H7 (cell line): Measurements from ENCODE around the gene LTBP4. TPM values are rescaled to one million over a fixed set of nuclear protein-coding genes. Genes with fewer than 3 reads are reported as not detected.
A peak's percentile ranks its signal among the peaks of the same experiment; 100 is the strongest.
"Not testable (repeated sequence)": the region's sequence is repeated elsewhere in the genome, so short reads cannot be mapped to it uniquely, and the experiment has no call there.

Source experiments
- DNase-seq: peaks from one replicate; pipeline ENCODE4 v3.0.0; 2012
- H3K27me3 ChIP-seq: 2 replicates; pipeline ENCODE4 v1.6.0; 2011; ENCODE audit warnings: mild to moderate bottlenecking, low read length; ENCODE audit not compliant: control insufficient read depth, insufficient read depth
- H3K36me3 ChIP-seq: replicated peaks from 2 replicates; pipeline ENCODE4 v1.5.1; 2011; ENCODE audit warnings: low read length; ENCODE audit not compliant: control insufficient read depth, insufficient read depth
- H3K4me3 ChIP-seq: 2 replicates; pipeline ENCODE4 v1.5.1; 2011; ENCODE audit warnings: low read depth, mild to moderate bottlenecking, control low read depth, low read length, moderate library complexity; ENCODE audit not compliant: insufficient read depth
- total RNA-seq: library from RNA; depleted of rRNA; stranded (reverse); fragments of >200 nt; shearing (Covaris generic); gene quantifications from 2 replicates; pipeline ENCODE4 v1.2.3, GENCODE V29; 2014; rRNA removed

LTBP4 gene
- 54.6 and 83.1 TPM in 2 replicates for total RNA-seq

- H3K27me3 ChIP-seq = peaks cover 67% of the 10 kb centered on the region
- peak within 1 kb of the TSS; percentile 36 for H3K4me3 ChIP-seq
- no peaks in the 10 kb centered on the region for H3K36me3 ChIP-seq
- no peak for DNase-seq
These were observed at the start of gene LTBP4 for GRCh38 chr19:40601134-40601974. Gene LTBP4 (plus strand): TSS chr19:40601369. CDS start chr19:40601388, 19 bp downstream.

- Histone ChIP-seq H3K27me3 (peaks cover 49% of the 10 kb centered on the region), H3K36me3 (no peaks in the 10 kb centered on the region), H3K4me3 (no peak overlapping the region)
These were observed 48.3 kb upstream of the LTBP4 start for GRCh38 chr19:40552848-40553247.

GRCh38 chr19:40553885-40554857 is 47.0 kb upstream of the LTBP4 start:
- no peaks in the 10 kb centered on the region for H3K36me3 ChIP-seq
- peak; percentile 91 for DNase-seq
- H3K27me3 ChIP-seq = peaks cover 41% of the 10 kb centered on the region
- H3K4me3 ChIP-seq = peak overlapping the region; percentile 0; the same call in 1 of the 2 replicates

More at GRCh38 chr19:40552848-40553247, 48.3 kb upstream of the LTBP4 start:
- no peak for DNase-seq

GRCh38 chr19:40555978-40556689 is 45.0 kb upstream of the LTBP4 start:
- Histone ChIP-seq H3K4me3 (no peak overlapping the region), H3K27me3 (peaks cover 44% of the 10 kb centered on the region), H3K36me3 (no peaks in the 10 kb centered on the region)
- peak; percentile 64 for DNase-seq

GRCh38 chr19:40556953-40557530 is 44.1 kb upstream of the LTBP4 start:
- Histone ChIP-seq H3K4me3 (no peak overlapping the region), H3K36me3 (no peaks in the 10 kb centered on the region), H3K27me3 (peaks cover 46% of the 10 kb centered on the region)
- no peak for DNase-seq

GRCh38 chr19:40559394-40559793 is 41.8 kb upstream of the LTBP4 start:
- no peaks in the 10 kb centered on the region for H3K36me3 ChIP-seq
- DNase-seq = no peak
- H3K4me3 ChIP-seq = no peak overlapping the region
- peaks cover 31% of the 10 kb centered on the region for H3K27me3 ChIP-seq

- H3K4me3 ChIP-seq = no peak overlapping the region
- H3K27me3 ChIP-seq = peaks cover 24% of the 10 kb centered on the region
- H3K36me3 ChIP-seq = no peaks in the 10 kb centered on the region
- DNase-seq = peak; percentile 76
These were observed 41.1 kb upstream of the LTBP4 start for GRCh38 chr19:40560092-40560507.

- peak; percentile 19 for DNase-seq
- H3K27me3 ChIP-seq = peaks cover 30% of the 10 kb centered on the region
- H3K4me3 ChIP-seq = no peak overlapping the region
- H3K36me3 ChIP-seq = no peaks in the 10 kb centered on the region
These were observed 39.2 kb upstream of the LTBP4 start for GRCh38 chr19:40561947-40562346.

- not testable (repeated sequence) for H3K4me3 ChIP-seq, DNase-seq, H3K36me3 ChIP-seq
- peaks cover 55% of the 10 kb centered on the region for H3K27me3 ChIP-seq
These were observed 36.6 kb upstream of the LTBP4 start for GRCh38 chr19:40564535-40564934.

GRCh38 chr19:40565355-40565754 is 35.8 kb upstream of the LTBP4 start:
- Histone ChIP-seq H3K36me3 (no peaks in the 10 kb centered on the region), H3K27me3 (peaks cover 60% of the 10 kb centered on the region), H3K4me3 (no peak overlapping the region)
- peak; percentile 30 for DNase-seq

- DNase-seq = peak; percentile 51
- Histone ChIP-seq H3K36me3 (no peaks in the 10 kb centered on the region), H3K4me3 (no peak overlapping the region), H3K27me3 (peaks cover 56% of the 10 kb centered on the region)
These were observed 35.2 kb upstream of the LTBP4 start for GRCh38 chr19:40565910-40566495.

- peak overlapping the region; percentile 34 for H3K4me3 ChIP-seq
- no peaks in the 10 kb centered on the region for H3K36me3 ChIP-seq
- H3K27me3 ChIP-seq = peaks cover 53% of the 10 kb centered on the region
- DNase-seq = peak; percentile 82
These were observed 34.0 kb upstream of the LTBP4 start for GRCh38 chr19:40567040-40567749.
